HEK293 (cell line): ENCODE results near the gene CEBPE.

Experiments used
- CTCF ChIA-PET: fragments of 350-600 bp; formaldehyde crosslinking; extraction: SDS; loops from one replicate; lab custom pipeline; 2021; ENCODE audit warnings: antibody characterized with exemption; lab: Yijun Ruan, JAX
- POLR2A ChIA-PET: fragments of 300-600 bp; formaldehyde crosslinking; extraction: SDS; loops from one replicate; lab custom pipeline; 2020; ENCODE audit warnings: antibody characterized with exemption, inconsistent platforms; lab: Yijun Ruan, JAX
- H3K27ac ChIP-seq: fragments of 200-500 bp; sonication (Bioruptor generic); 2 replicates; pipeline ENCODE4 v1.5.1; 2014; ENCODE audit warnings: low read depth, low read length, control low read depth, inconsistent platforms; ENCODE audit errors: extremely low read depth
- H3K36me3 ChIP-seq, 2 experiments: fragments of 200-500 bp in 1 of 2; sonication (Bioruptor generic) in 1 of 2; 1 replicate in 1 of 2; 2 replicates in 1 of 2; pipeline ENCODE4 v1.5.1; 2014 to 2017; ENCODE audit warnings: inconsistent platforms in 2 of 2, low read length in 2 of 2; ENCODE audit not compliant: control insufficient read depth in 2 of 2, insufficient read depth in 1 of 2
- H3K4me1 ChIP-seq: fragments of 200-500 bp; sonication (Bioruptor generic); 2 replicates; pipeline ENCODE4 v1.5.1; 2014; ENCODE audit warnings: mild to moderate bottlenecking, low read length, inconsistent platforms; ENCODE audit not compliant: control insufficient read depth, insufficient read depth
- H3K4me3 ChIP-seq: 2 replicates; pipeline ENCODE4 v1.5.1; 2011; ENCODE audit warnings: low read depth, mild to moderate bottlenecking, control low read depth, low read length, moderate library complexity
- H3K9me3 ChIP-seq: fragments of 200-500 bp; sonication (Bioruptor generic); 2 replicates; pipeline ENCODE4 v1.5.1; 2014; ENCODE audit warnings: low read depth, low read length, inconsistent platforms; ENCODE audit not compliant: control insufficient read depth, insufficient read depth
- BCL11A ChIP-seq: fragments of 450-650 bp; formaldehyde crosslinking; IDR thresholded peaks from 2 replicates; pipeline ENCODE4 v1.5.1; 2016; ENCODE audit warnings: low read depth, missing biosample characterization, missing genetic modification characterization
- FEZF1 ChIP-seq: fragments of 450-650 bp; formaldehyde crosslinking; IDR thresholded peaks from 2 replicates; pipeline ENCODE4 v1.5.1; 2016; ENCODE audit warnings: missing biosample characterization, missing genetic modification characterization
- GLI4 ChIP-seq: fragments of 450-650 bp; formaldehyde crosslinking; IDR thresholded peaks from 2 replicates; pipeline ENCODE4 v1.5.1; 2016; ENCODE audit warnings: missing biosample characterization, missing genetic modification characterization
- GLIS1 ChIP-seq: fragments of 450-650 bp; formaldehyde crosslinking; IDR thresholded peaks from 2 replicates; pipeline ENCODE4 v1.5.1; 2016; ENCODE audit warnings: missing biosample characterization, missing genetic modification characterization
- KLF16 ChIP-seq: fragments of 450-650 bp; formaldehyde crosslinking; IDR thresholded peaks from 2 replicates; pipeline ENCODE4 v1.5.1; 2017; ENCODE audit warnings: missing biosample characterization, missing genetic modification characterization
- KLF8 ChIP-seq: fragments of 450-650 bp; formaldehyde crosslinking; IDR thresholded peaks from 2 replicates; pipeline ENCODE4 v1.5.1; 2016; ENCODE audit warnings: missing biosample characterization, missing genetic modification characterization
- SP7 ChIP-seq: fragments of 450-650 bp; formaldehyde crosslinking; IDR thresholded peaks from 2 replicates; pipeline ENCODE4 v1.5.1; 2016; ENCODE audit warnings: missing biosample characterization, missing genetic modification characterization
- TRIM28 ChIP-seq: IDR thresholded peaks from 2 replicates; pipeline ENCODE4 v1.6.1; 2011; ENCODE audit warnings: low read length, control low read depth, borderline replicate concordance
- YY2 ChIP-seq: fragments of 450-650 bp; formaldehyde crosslinking; IDR thresholded peaks from 2 replicates; pipeline ENCODE4 v1.5.1; 2016; ENCODE audit warnings: missing biosample characterization, missing genetic modification characterization
- ZBTB1 ChIP-seq: fragments of 450-650 bp; formaldehyde crosslinking; IDR thresholded peaks from 2 replicates; pipeline ENCODE4 v1.5.1; 2016; ENCODE audit warnings: missing biosample characterization, missing genetic modification characterization
- ZBTB17 ChIP-seq: fragments of 450-650 bp; formaldehyde crosslinking; IDR thresholded peaks from 2 replicates; pipeline ENCODE4 v1.5.1; 2016; ENCODE audit warnings: missing biosample characterization, missing genetic modification characterization
- ZEB2 ChIP-seq: fragments of 450-650 bp; formaldehyde crosslinking; IDR thresholded peaks from 2 replicates; pipeline ENCODE4 v1.5.1; 2016; ENCODE audit warnings: missing biosample characterization, missing genetic modification characterization
- ZNF10 ChIP-seq: fragments of 450-650 bp; formaldehyde crosslinking; IDR thresholded peaks from 2 replicates; pipeline ENCODE4 v1.5.1; 2017; ENCODE audit warnings: missing biosample characterization, missing genetic modification characterization
- ZNF138 ChIP-seq: fragments of 450-650 bp; formaldehyde crosslinking; IDR thresholded peaks from 2 replicates; pipeline ENCODE4 v1.5.1; 2016; ENCODE audit warnings: missing biosample characterization, missing genetic modification characterization, borderline replicate concordance
- ZNF146 ChIP-seq: fragments of 450-650 bp; formaldehyde crosslinking; IDR thresholded peaks from 2 replicates; pipeline ENCODE4 v1.5.1; 2016; ENCODE audit warnings: missing biosample characterization, missing genetic modification characterization
- ZNF248 ChIP-seq: fragments of 450-650 bp; formaldehyde crosslinking; IDR thresholded peaks from 2 replicates; pipeline ENCODE4 v1.5.1; 2017; ENCODE audit warnings: missing biosample characterization, missing genetic modification characterization
- ZNF366 ChIP-seq: fragments of 450-650 bp; formaldehyde crosslinking; conservative IDR thresholded peaks from 2 replicates; pipeline ENCODE4 v1.5.1; 2016; ENCODE audit warnings: missing biosample characterization, missing genetic modification characterization
- ZNF501 ChIP-seq: fragments of 450-650 bp; formaldehyde crosslinking; IDR thresholded peaks from 2 replicates; pipeline ENCODE4 v1.5.1; 2016; ENCODE audit warnings: missing biosample characterization, missing genetic modification characterization
- ZNF514 ChIP-seq: fragments of 450-650 bp; formaldehyde crosslinking; IDR thresholded peaks from 2 replicates; pipeline ENCODE4 v1.5.1; 2016; ENCODE audit warnings: missing biosample characterization, missing genetic modification characterization
- ZNF558 ChIP-seq: fragments of 450-650 bp; formaldehyde crosslinking; IDR thresholded peaks from 2 replicates; pipeline ENCODE4 v1.5.1; 2016; ENCODE audit warnings: missing biosample characterization, missing genetic modification characterization
- ZNF623 ChIP-seq: fragments of 450-650 bp; formaldehyde crosslinking; IDR thresholded peaks from 2 replicates; pipeline ENCODE4 v1.5.1; 2016; ENCODE audit warnings: missing biosample characterization, missing genetic modification characterization
- ZNF677 ChIP-seq: fragments of 450-650 bp; IDR thresholded peaks from 2 replicates; pipeline ENCODE4 v1.5.0; 2018; ENCODE audit warnings: missing biosample characterization, mild to moderate bottlenecking, missing genetic modification characterization, moderate library complexity
- ZNF707 ChIP-seq: fragments of 450-650 bp; formaldehyde crosslinking; IDR thresholded peaks from 2 replicates; pipeline ENCODE4 v1.5.1; 2016; ENCODE audit warnings: missing biosample characterization, missing genetic modification characterization
- ZXDB ChIP-seq: fragments of 450-650 bp; formaldehyde crosslinking; IDR thresholded peaks from 2 replicates; pipeline ENCODE4 v1.5.1; 2016; ENCODE audit warnings: missing biosample characterization, missing genetic modification characterization
- TF ChIP-seq, protein P1 (sequence below): fragments of 450-650 bp; formaldehyde crosslinking; IDR thresholded peaks from 2 replicates; pipeline ENCODE4 v1.5.1; 2016; ENCODE audit warnings: missing biosample characterization, missing genetic modification characterization
- TF ChIP-seq, protein P2 (sequence below): fragments of 450-650 bp; formaldehyde crosslinking; IDR thresholded peaks from 2 replicates; pipeline ENCODE4 v1.5.1; 2016; ENCODE audit warnings: missing biosample characterization, missing genetic modification characterization
- TF ChIP-seq, protein P3 (sequence below): fragments of 450-650 bp; formaldehyde crosslinking; IDR thresholded peaks from 2 replicates; pipeline ENCODE4 v1.5.1; 2016; ENCODE audit warnings: missing biosample characterization, missing genetic modification characterization, borderline replicate concordance

Gene CEBPE

GRCh38 chr14:23112359-23113178 is 6.5 kb downstream of the CEBPE start:
- CTCF ChIA-PET: interaction anchor here (0.6 to 5.7 kb wide), 10 partner anchors 8 to 267 kb away, joined by 3 to 35 read pairs (median 4); partner anchors contain the start of genes ACIN1 and C14orf119
- POLR2A ChIA-PET: interaction anchor here (0.6 to 2.4 kb wide), 3 partner anchors 18 to 456 kb away, joined by 3 to 8 read pairs (median 3); partner anchors contain the start of genes ACIN1, AJUBA and C14orf119
- H3K4me1 ChIP-seq: no peaks in the 10 kb centered on the region; the same call in 1 of the 2 replicates
- no peak overlapping the region for H3K27ac ChIP-seq
- H3K4me3 ChIP-seq: no peak overlapping the region
- no peaks in the 10 kb centered on the region for H3K36me3 ChIP-seq
- no peaks in the 10 kb centered on the region for H3K9me3 ChIP-seq
- TF ChIP-seq, protein P1, sequence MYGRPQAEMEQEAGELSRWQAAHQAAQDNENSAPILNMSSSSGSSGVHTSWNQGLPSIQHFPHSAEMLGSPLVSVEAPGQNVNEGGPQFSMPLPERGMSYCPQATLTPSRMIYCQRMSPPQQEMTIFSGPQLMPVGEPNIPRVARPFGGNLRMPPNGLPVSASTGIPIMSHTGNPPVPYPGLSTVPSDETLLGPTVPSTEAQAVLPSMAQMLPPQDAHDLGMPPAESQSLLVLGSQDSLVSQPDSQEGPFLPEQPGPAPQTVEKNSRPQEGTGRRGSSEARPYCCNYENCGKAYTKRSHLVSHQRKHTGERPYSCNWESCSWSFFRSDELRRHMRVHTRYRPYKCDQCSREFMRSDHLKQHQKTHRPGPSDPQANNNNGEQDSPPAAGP: 0 out of 2 replicates have a peak, but pooled peaks have one; percentile 15
- TF ChIP-seq, protein P2, sequence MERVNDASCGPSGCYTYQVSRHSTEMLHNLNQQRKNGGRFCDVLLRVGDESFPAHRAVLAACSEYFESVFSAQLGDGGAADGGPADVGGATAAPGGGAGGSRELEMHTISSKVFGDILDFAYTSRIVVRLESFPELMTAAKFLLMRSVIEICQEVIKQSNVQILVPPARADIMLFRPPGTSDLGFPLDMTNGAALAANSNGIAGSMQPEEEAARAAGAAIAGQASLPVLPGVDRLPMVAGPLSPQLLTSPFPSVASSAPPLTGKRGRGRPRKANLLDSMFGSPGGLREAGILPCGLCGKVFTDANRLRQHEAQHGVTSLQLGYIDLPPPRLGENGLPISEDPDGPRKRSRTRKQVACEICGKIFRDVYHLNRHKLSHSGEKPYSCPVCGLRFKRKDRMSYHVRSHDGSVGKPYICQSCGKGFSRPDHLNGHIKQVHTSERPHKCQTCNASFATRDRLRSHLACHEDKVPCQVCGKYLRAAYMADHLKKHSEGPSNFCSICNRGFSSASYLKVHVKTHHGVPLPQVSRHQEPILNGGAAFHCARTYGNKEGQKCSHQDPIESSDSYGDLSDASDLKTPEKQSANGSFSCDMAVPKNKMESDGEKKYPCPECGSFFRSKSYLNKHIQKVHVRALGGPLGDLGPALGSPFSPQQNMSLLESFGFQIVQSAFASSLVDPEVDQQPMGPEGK (tag by site-specific recombination): peak; percentile 40; the same call in 1 of the 2 replicates
- TF ChIP-seq KLF16 (tag by site-specific recombination): no peak
- peak; percentile 47; the same call in 1 of the 2 replicates for TF ChIP-seq ZEB2
- TF ChIP-seq ZNF10: no peak
- TF ChIP-seq SP7 (tag by site-specific recombination): no peak
- no peak for TF ChIP-seq GLIS1 (tag by site-specific recombination)
- no peak for TF ChIP-seq ZNF501 (tag by site-specific recombination)
- TF ChIP-seq ZNF366 (tag by site-specific recombination): peak; percentile 56
- TF ChIP-seq GLI4 (tag by site-specific recombination): no peak
- TF ChIP-seq, all 188 proteins: peak for 4

GRCh38 chr14:23110579-23111365 is 8.3 kb downstream of the CEBPE start:
- Histone ChIP-seq H3K27ac (no peak overlapping the region), H3K36me3 (no peaks in the 10 kb centered on the region), H3K9me3 (no peaks in the 10 kb centered on the region), H3K4me1 (no peaks in the 10 kb centered on the region; the same call in 1 of the 2 replicates), H3K4me3 (no peak overlapping the region)
- ChIA-PET POLR2A (no interaction called here), CTCF (interaction anchor here (0.6 to 5.7 kb wide), 8 partner anchors 9 to 127 kb away, joined by 3 to 35 read pairs (median 6); no protein-coding TSS in a partner anchor)
- no peak for TF ChIP-seq ZNF707 (tag by site-specific recombination)
- TF ChIP-seq ZNF248 (tag by site-specific recombination): no peak
- 0 out of 2 replicates have a peak, but pooled peaks have one; percentile 40 for TF ChIP-seq KLF8
- no peak for TF ChIP-seq ZXDB
- TF ChIP-seq TRIM28: no peak
- TF ChIP-seq FEZF1 (tag by site-specific recombination): no peak
- peak; percentile 65; the same call in 1 of the 2 replicates for TF ChIP-seq ZBTB1
- TF ChIP-seq ZBTB17 (tag by site-specific recombination): peak; percentile 74
- TF ChIP-seq YY2: no peak
- peak; percentile 93 for TF ChIP-seq ZNF366 (tag by site-specific recombination)
- no peak for TF ChIP-seq ZNF558 (tag by site-specific recombination)
- no peak for TF ChIP-seq ZNF146 (tag by site-specific recombination)
- TF ChIP-seq ZNF138: no peak
- TF ChIP-seq BCL11A (tag by site-specific recombination): no peak
- no peak for TF ChIP-seq ZNF623
- no peak for TF ChIP-seq ZNF677
- TF ChIP-seq, protein P3, sequence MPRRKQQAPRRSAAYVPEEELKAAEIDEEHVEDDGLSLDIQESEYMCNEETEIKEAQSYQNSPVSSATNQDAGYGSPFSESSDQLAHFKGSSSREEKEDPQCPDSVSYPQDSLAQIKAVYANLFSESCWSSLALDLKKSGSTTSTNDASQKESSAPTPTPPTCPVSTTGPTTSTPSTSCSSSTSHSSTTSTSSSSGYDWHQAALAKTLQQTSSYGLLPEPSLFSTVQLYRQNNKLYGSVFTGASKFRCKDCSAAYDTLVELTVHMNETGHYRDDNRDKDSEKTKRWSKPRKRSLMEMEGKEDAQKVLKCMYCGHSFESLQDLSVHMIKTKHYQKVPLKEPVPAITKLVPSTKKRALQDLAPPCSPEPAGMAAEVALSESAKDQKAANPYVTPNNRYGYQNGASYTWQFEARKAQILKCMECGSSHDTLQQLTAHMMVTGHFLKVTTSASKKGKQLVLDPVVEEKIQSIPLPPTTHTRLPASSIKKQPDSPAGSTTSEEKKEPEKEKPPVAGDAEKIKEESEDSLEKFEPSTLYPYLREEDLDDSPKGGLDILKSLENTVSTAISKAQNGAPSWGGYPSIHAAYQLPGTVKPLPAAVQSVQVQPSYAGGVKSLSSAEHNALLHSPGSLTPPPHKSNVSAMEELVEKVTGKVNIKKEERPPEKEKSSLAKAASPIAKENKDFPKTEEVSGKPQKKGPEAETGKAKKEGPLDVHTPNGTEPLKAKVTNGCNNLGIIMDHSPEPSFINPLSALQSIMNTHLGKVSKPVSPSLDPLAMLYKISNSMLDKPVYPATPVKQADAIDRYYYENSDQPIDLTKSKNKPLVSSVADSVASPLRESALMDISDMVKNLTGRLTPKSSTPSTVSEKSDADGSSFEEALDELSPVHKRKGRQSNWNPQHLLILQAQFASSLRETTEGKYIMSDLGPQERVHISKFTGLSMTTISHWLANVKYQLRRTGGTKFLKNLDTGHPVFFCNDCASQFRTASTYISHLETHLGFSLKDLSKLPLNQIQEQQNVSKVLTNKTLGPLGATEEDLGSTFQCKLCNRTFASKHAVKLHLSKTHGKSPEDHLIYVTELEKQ (tag by site-specific recombination): no peak
- no peak for TF ChIP-seq ZNF514 (tag by site-specific recombination)
